ENCODE measurements around the gene GALNT15.

The GALNT15 gene

DNA sequence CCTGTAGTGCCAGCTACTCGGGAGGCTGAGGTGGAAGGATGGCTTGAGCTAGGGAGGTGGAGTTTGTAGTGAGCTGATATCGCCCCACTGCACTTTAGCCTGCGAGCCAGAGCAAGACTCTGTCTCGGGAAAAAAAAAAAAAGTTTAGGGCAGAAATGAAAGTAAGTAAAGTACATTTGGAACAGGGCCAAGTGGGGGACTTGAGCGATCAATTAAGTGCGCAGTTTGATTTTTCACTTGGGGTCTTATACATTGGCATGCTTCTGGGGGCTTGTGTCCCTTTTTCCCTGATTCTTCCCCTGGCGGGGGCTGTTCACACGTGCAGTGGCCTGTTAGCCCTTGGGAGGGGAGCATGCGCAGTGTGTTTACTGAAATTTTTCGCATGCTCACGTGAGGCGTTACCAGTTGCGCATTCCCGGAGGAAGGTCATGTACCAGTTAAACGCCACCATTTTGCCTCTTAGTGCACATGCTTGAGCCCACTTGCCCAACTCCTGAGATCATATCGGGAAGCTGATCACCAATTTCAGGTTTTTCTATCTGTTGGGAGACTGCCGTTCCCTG lies 42.0 kb downstream of the GALNT15 start:
- DNase-seq (ENCODE audit: low read depth) = no peak
- no peak overlapping the region for H3K4me3 ChIP-seq (ENCODE audit: low read depth, low read length)
- no peak for TF ChIP-seq CTCF (IDR thresholded peaks at IDR 0.05; ENCODE audit: low read depth, low read length, missing control alignments)

GRCh38 chr3:16219777-16220176 lies 45.3 kb downstream of the GALNT15 start:
- no peak overlapping the region for H3K4me3 ChIP-seq (ENCODE audit: low read depth, low read length)
- DNase-seq (ENCODE audit: low read depth) = no peak
- no peak for TF ChIP-seq CTCF (IDR thresholded peaks at IDR 0.05; ENCODE audit: low read depth, low read length, missing control alignments)

GRCh38 chr3:16221990-16222389 lies 47.5 kb downstream of the GALNT15 start:
- TF ChIP-seq CTCF (IDR thresholded peaks at IDR 0.05; ENCODE audit: low read depth, low read length, missing control alignments) = no peak
- no peak for DNase-seq (ENCODE audit: low read depth)

GRCh38 chr3:16222547-16222946 lies 48.1 kb downstream of the GALNT15 start:
- TF ChIP-seq CTCF (IDR thresholded peaks at IDR 0.05; ENCODE audit: low read depth, low read length, missing control alignments) = no peak
- DNase-seq (ENCODE audit: low read depth) = no peak
- H3K4me3 ChIP-seq (ENCODE audit: low read depth, low read length) = no peak overlapping the region

More at GRCh38 chr3:16221990-16222389, 47.5 kb downstream of the GALNT15 start:
- H3K4me3 ChIP-seq (ENCODE audit: low read depth, low read length) = no peak overlapping the region

- no peak overlapping the region for H3K4me3 ChIP-seq (ENCODE audit: low read depth, low read length)
- DNase-seq (ENCODE audit: low read depth) = no peak
- no peak for TF ChIP-seq CTCF (IDR thresholded peaks at IDR 0.05; ENCODE audit: low read depth, low read length, missing control alignments)
These were observed 49.8 kb downstream of the GALNT15 start for GRCh38 chr3:16224325-16224724.

DNA sequence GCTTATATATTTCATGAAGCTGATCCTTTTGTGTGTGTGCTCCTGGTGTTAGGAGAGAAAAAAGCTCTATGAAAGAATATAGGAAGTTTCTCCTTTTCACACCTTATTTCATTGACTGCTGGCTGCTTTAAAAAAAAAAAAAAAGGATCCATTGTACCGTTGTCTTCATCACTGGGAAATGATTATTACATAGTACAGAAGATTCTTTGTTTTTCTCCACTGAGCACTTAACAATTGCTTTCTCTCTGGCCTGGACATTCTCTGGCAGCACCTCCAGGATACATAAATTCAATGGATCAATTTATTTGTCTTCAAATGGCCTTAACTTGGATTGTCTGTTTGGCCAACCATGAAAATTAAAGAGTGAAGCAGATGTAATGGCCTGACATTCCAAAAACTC lies 53.1 kb downstream of the GALNT15 start:
- no peak for TF ChIP-seq CTCF (IDR thresholded peaks at IDR 0.05; ENCODE audit: low read depth, low read length, missing control alignments)
- DNase-seq (ENCODE audit: low read depth) = no peak
- no peak overlapping the region for H3K4me3 ChIP-seq (ENCODE audit: low read depth, low read length)

- H3K4me3 ChIP-seq (ENCODE audit: low read depth, low read length) = no peak overlapping the region
- DNase-seq (ENCODE audit: low read depth) = no peak
- TF ChIP-seq CTCF (IDR thresholded peaks at IDR 0.05; ENCODE audit: low read depth, low read length, missing control alignments) = no peak
These were observed 55.2 kb downstream of the GALNT15 start for GRCh38 chr3:16229681-16230080.

All from GM12864 (cell line).